NT2/D1 (cell line): ENCODE results near the gene POLDIP3.
"Not testable (repeated sequence)": the region's sequence is repeated elsewhere in the genome, so short reads cannot be mapped to it uniquely, and the experiment has no call there.

Experiments used
- DNase-seq: peaks from one replicate; pipeline ENCODE4 v3.0.0-alpha.2; 2011; ENCODE audit warnings: low read depth, low spot score
- H3K27me3 ChIP-seq: 2 replicates; pipeline ENCODE4 v1.6.0; 2011; ENCODE audit warnings: mild to moderate bottlenecking; ENCODE audit not compliant: insufficient read length, insufficient read depth
- H3K36me3 ChIP-seq: 2 replicates; pipeline ENCODE4 v1.6.1; 2011; ENCODE audit warnings: mild to moderate bottlenecking, low read length, mixed read lengths; ENCODE audit not compliant: insufficient read depth, insufficient read length
- H3K4me1 ChIP-seq: 2 replicates; pipeline ENCODE4 v1.5.1; 2011; ENCODE audit not compliant: insufficient read depth, insufficient read length
- H3K4me3 ChIP-seq: 2 replicates; pipeline ENCODE4 v1.5.1; 2011; ENCODE audit warnings: low read depth; ENCODE audit not compliant: insufficient read length
- H3K9ac ChIP-seq: 2 replicates; pipeline ENCODE4 v1.6.0; 2011; ENCODE audit warnings: low read depth; ENCODE audit not compliant: insufficient read length
- H3K9me3 ChIP-seq: 2 replicates; pipeline ENCODE4 v1.5.1; 2011; ENCODE audit warnings: mild to moderate bottlenecking, low read length; ENCODE audit not compliant: insufficient read depth
- SUZ12 ChIP-seq: IDR thresholded peaks from 2 replicates; pipeline ENCODE4 v1.6.1; 2011; ENCODE audit not compliant: insufficient read length, insufficient read depth; ENCODE audit errors: extremely low read depth
- YY1 ChIP-seq: IDR thresholded peaks from 2 replicates; pipeline ENCODE4 v1.6.1; 2011; ENCODE audit not compliant: insufficient read length, insufficient read depth
- ZNF274 ChIP-seq: IDR thresholded peaks from 2 replicates; pipeline ENCODE4 v1.6.1; 2011; ENCODE audit warnings: mild to moderate bottlenecking, low read depth, low read length

POLDIP3 gene

DNA sequence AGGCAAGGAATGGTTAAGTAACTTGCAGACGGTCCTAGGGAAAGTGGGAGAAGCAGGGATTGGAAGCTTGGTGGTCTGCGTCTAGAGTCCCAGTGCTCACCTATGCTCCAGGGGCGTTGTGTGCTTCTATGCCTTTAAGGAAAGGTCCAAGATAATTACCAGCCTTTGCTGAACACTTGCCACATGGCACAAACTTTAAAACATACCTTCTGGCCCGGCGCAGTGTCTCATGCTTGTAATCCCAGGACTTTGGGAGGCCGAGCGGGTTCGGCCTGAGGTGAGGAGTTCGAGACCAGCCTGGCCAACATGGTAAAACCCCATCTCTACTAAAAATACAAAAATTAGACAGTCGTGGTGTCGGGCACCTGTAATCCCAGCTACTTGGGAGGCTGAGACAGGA, 2.3 kb downstream of the POLDIP3 start:
- H3K36me3 ChIP-seq, result peaks cover 35% of the 10 kb centered on the region
- no peaks in the 10 kb centered on the region; the same call in 1 of the 2 replicates for H3K9me3 ChIP-seq
- no peak for DNase-seq
- peaks cover 7% of the 10 kb centered on the region for H3K4me1 ChIP-seq
- no peaks in the 10 kb centered on the region for H3K27me3 ChIP-seq
- no peak overlapping the region for H3K4me3 ChIP-seq
- no peak for TF ChIP-seq SUZ12
- TF ChIP-seq ZNF274, result no peak
- TF ChIP-seq YY1, result no peak
- H3K9ac ChIP-seq, result peak overlapping the region; percentile 21

DNA sequence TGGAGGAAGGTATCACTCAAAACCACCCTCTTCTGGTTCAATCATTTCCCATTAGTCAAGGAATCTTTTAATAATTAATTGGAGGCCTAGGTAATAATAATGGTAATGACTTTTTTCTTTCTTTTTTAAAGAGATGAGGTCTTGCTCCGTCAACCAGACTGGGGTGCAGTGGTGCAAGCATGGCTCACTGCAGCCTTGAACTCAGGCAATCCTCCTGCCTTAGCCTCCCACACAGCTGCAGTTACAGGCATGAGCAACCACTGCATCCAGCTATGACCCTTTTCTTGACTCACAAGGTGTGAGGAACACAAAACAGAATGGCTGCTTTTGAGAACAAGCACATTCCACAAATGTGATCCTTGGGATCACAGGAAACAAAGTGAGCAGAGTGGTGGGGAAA, 3.6 kb downstream of the POLDIP3 start:
- Histone ChIP-seq H3K36me3 (peaks cover 44% of the 10 kb centered on the region), H3K27me3 (no peaks in the 10 kb centered on the region), H3K9ac (no peak overlapping the region), H3K4me3 (no peak overlapping the region), H3K4me1 (peaks cover 7% of the 10 kb centered on the region), H3K9me3 (no peaks in the 10 kb centered on the region; the same call in 1 of the 2 replicates)
- no peak for DNase-seq
- no peak for TF ChIP-seq YY1
- TF ChIP-seq SUZ12, result no peak
- TF ChIP-seq ZNF274, result no peak

GRCh38 chr22:42610186-42610585, 4.5 kb downstream of the POLDIP3 start:
- DNase-seq, result no peak
- H3K4me3 ChIP-seq, result no peak overlapping the region
- H3K9ac ChIP-seq, result no peak overlapping the region
- no peaks in the 10 kb centered on the region; the same call in 1 of the 2 replicates for H3K9me3 ChIP-seq
- H3K27me3 ChIP-seq, result no peaks in the 10 kb centered on the region
- H3K4me1 ChIP-seq, result peaks cover 7% of the 10 kb centered on the region
- no peak for TF ChIP-seq ZNF274
- TF ChIP-seq YY1, result no peak
- TF ChIP-seq SUZ12, result no peak
- H3K36me3 ChIP-seq, result peaks cover 53% of the 10 kb centered on the region

DNA sequence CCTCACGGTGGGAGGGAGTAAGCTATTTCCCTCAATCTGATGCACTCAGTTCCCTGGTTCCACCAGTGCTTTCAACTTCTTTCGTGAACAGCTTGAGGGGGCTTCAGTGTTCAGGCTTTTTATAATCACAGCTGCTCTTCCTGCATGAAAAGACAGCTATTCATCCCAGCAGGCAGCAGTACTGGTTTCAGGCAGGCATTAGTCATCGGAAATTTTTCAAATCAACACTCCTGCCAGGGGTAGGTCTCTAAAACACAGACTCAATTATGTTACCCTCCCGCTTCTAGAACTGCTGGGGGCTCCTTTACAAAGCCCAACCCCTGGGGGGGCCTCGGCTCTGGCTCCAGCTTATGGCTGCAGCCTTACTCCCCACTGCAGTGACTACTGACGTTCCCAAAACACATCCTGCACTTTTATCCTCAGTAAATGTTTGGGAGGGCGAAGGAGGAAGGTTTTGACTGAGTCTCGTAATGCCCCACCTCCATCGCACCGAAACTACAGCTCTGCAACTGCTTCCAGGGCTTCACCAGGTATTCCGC, 5.8 kb downstream of the POLDIP3 start:
- H3K4me3 ChIP-seq, result no peak overlapping the region
- TF ChIP-seq YY1 (no peak), SUZ12 (no peak), ZNF274 (no peak)
- H3K27me3 ChIP-seq, result no peaks in the 10 kb centered on the region

GRCh38 chr22:42608136-42608822, 6.4 kb downstream of the POLDIP3 start:
- DNase-seq, result no peak
- H3K27me3 ChIP-seq, result no peaks in the 10 kb centered on the region
- no peak overlapping the region for H3K4me3 ChIP-seq
- H3K9ac ChIP-seq, result no peak overlapping the region
- H3K4me1 ChIP-seq, result peaks cover 9% of the 10 kb centered on the region
- TF ChIP-seq SUZ12, result no peak
- no peak for TF ChIP-seq ZNF274
- TF ChIP-seq YY1, result no peak
- no peaks in the 10 kb centered on the region; the same call in 1 of the 2 replicates for H3K9me3 ChIP-seq
- H3K36me3 ChIP-seq, result peaks cover 67% of the 10 kb centered on the region

More for the DNA sequence above, 5.8 kb downstream of the POLDIP3 start:
- peak overlapping the region; percentile 63 for H3K9ac ChIP-seq
- H3K9me3 ChIP-seq, result no peaks in the 10 kb centered on the region; the same call in 1 of the 2 replicates
- H3K4me1 ChIP-seq, result peaks cover 9% of the 10 kb centered on the region
- peak; percentile 8 for DNase-seq
- peaks cover 63% of the 10 kb centered on the region for H3K36me3 ChIP-seq

DNA sequence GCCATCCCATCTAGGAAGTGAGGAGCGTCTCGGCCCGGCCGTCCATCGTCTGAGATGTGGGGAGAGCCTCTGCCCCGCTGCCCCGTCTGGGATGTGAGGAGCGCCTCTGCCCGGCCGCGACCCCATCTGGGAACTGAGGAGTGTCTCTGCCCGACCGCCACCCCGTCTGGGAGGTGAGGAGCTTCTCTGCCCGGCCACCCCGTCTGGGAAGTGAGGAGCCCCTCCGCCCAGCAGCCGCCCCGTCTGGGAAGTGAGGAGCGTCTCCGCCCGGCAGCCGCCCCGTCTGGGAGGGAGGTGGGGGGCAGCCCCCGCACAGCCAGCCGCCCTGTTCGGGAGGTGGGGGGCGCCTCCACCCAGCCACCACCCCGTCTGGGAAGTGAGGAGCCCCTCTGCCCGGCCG, 7.0 kb downstream of the POLDIP3 start:
- not testable (repeated sequence) for H3K4me3 ChIP-seq, H3K9ac ChIP-seq, H3K4me1 ChIP-seq, H3K9me3 ChIP-seq, H3K27me3 ChIP-seq, DNase-seq
- peaks cover 66% of the 10 kb centered on the region for H3K36me3 ChIP-seq

DNA sequence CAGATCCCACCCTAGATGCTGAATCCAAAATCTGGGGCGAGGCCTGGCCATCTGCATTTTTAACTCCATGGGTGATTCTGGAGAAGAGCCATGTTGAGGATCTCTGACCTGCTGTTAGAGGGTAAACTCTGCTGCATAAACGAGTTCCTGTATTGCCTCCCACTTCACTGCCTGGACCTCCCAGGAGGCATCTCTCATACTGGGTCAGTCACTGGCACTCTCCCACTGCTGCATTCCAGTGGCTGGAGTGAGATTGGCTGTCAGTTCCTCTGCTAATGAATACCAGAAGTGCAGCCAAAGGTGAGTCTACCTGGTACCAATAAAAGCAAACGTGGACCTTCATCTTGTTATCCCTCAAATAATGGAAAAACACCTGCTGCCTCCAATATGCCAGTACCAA, 10.3 kb downstream of the POLDIP3 start:
- Histone ChIP-seq H3K27me3 (no peaks in the 10 kb centered on the region), H3K9ac (no peak overlapping the region), H3K4me3 (no peak overlapping the region), H3K36me3 (peaks cover 65% of the 10 kb centered on the region), H3K9me3 (no peaks in the 10 kb centered on the region; the same call in 1 of the 2 replicates), H3K4me1 (peaks cover 5% of the 10 kb centered on the region)
- no peak for TF ChIP-seq YY1
- no peak for TF ChIP-seq SUZ12
- no peak for TF ChIP-seq ZNF274
- no peak for DNase-seq
